Liver (tissue), 9 donors: ENCODE data around the gene GRID1. TPM values are rescaled to one million over a fixed set of nuclear protein-coding genes. Genes with fewer than 3 reads are reported as not detected.

Experiments used
- DNase-seq: peaks from one replicate; pipeline ENCODE4 v3.0.0-alpha.2; 2017; ENCODE audit warnings: low spot score
- H3K27ac ChIP-seq, 2 donors: one replicate each; pipeline ENCODE4 v1.7.0; 2013; ENCODE audit warnings: inconsistent platforms in 2 of 2, low read length in 2 of 2, control low read depth in 1 of 2, low read depth in 1 of 2, mild to moderate bottlenecking in 1 of 2
- H3K27me3 ChIP-seq, 4 donors: one replicate each; pipeline versions ENCODE4 v1.6.1 to v1.7.0; 2013; ENCODE audit warnings: low read length in 3 of 4, inconsistent platforms in 1 of 4, mild to moderate bottlenecking in 1 of 4, moderate library complexity in 1 of 4; ENCODE audit not compliant: control insufficient read depth in 4 of 4, insufficient read depth in 4 of 4
- H3K36me3 ChIP-seq, 4 donors: one replicate each; pipeline versions ENCODE4 v1.6.1 to v1.7.0; 2013; ENCODE audit warnings: low read length in 3 of 4, mild to moderate bottlenecking in 3 of 4, low read depth in 1 of 4, moderate library complexity in 1 of 4; ENCODE audit not compliant: control insufficient read depth in 4 of 4, insufficient read depth in 3 of 4
- H3K4me1 ChIP-seq, 4 donors: one replicate each; pipeline versions ENCODE4 v1.6.1 to v1.7.0; 2013; ENCODE audit warnings: low read length in 3 of 4, mild to moderate bottlenecking in 3 of 4, moderate library complexity in 1 of 4; ENCODE audit not compliant: control insufficient read depth in 4 of 4, insufficient read depth in 4 of 4
- H3K4me3 ChIP-seq, 3 donors: one replicate each; pipeline versions ENCODE4 v1.6.1 to v1.7.0; 2013; ENCODE audit warnings: low read length in 3 of 3, control low read depth in 1 of 3, low read depth in 1 of 3, mild to moderate bottlenecking in 1 of 3
- H3K9ac ChIP-seq, 2 donors: one replicate each; pipeline ENCODE4 v1.7.0; 2013; ENCODE audit warnings: low read length in 2 of 2, mild to moderate bottlenecking in 2 of 2, moderate library complexity in 2 of 2, control low read depth in 1 of 2, low read depth in 1 of 2
- H3K9me3 ChIP-seq, 4 donors: one replicate each; pipeline versions ENCODE4 v1.6.1 to v1.7.0; 2013; ENCODE audit warnings: low read length in 3 of 4; ENCODE audit not compliant: control insufficient read depth in 4 of 4
- ATF3 ChIP-seq: IDR thresholded peaks from 2 replicates; pipeline ENCODE4 v1.6.1; 2016; ENCODE audit warnings: antibody characterized with exemption
- CTCF ChIP-seq: fragments of 150-350 bp; IDR thresholded peaks from 2 replicates; pipeline ENCODE4 v1.5.1; 2017; ENCODE audit warnings: improper control_type of control experiment, low read depth, low read length; ENCODE audit not compliant: missing input control
- EGR1 ChIP-seq, 2 donors: IDR thresholded peaks; 2 replicates each; pipeline ENCODE4 v1.6.1; 2016 to 2018; ENCODE audit warnings: antibody characterized with exemption in 2 of 2, low read depth in 2 of 2
- FOXA1 ChIP-seq: IDR thresholded peaks from 2 replicates; pipeline ENCODE4 v1.6.1; 2016; ENCODE audit warnings: antibody characterized with exemption
- FOXA2 ChIP-seq: IDR thresholded peaks from 2 replicates; pipeline ENCODE4 v1.6.1; 2016; ENCODE audit warnings: antibody characterized with exemption
- GABPA ChIP-seq, 2 donors: IDR thresholded peaks in 1 of 2; conservative IDR thresholded peaks in 1 of 2; 2 replicates each; pipeline ENCODE4 v1.6.1; 2016; ENCODE audit warnings: antibody characterized with exemption in 2 of 2, mild to moderate bottlenecking in 1 of 2, moderate library complexity in 1 of 2
- HNF4A ChIP-seq, 2 donors: conservative IDR thresholded peaks; 2 replicates each; pipeline ENCODE4 v1.6.1; 2016; ENCODE audit warnings: antibody characterized with exemption in 2 of 2, mild to moderate bottlenecking in 2 of 2
- HNF4G ChIP-seq: IDR thresholded peaks from 2 replicates; pipeline ENCODE4 v1.6.1; 2016; ENCODE audit warnings: antibody characterized with exemption
- JUND ChIP-seq, 2 donors: IDR thresholded peaks; 2 replicates each; pipeline ENCODE4 v1.6.1; 2016; ENCODE audit warnings: antibody characterized with exemption in 2 of 2
- MAX ChIP-seq: IDR thresholded peaks from 2 replicates; pipeline ENCODE4 v1.6.1; 2016; ENCODE audit warnings: antibody characterized with exemption
- NR2F2 ChIP-seq: IDR thresholded peaks from 2 replicates; pipeline ENCODE4 v1.6.1; 2016; ENCODE audit warnings: antibody characterized with exemption
- RAD21 ChIP-seq, 2 donors: IDR thresholded peaks; 2 replicates each; pipeline ENCODE4 v1.6.1; 2016; ENCODE audit warnings: antibody characterized with exemption in 2 of 2, mild to moderate bottlenecking in 2 of 2
- RXRA ChIP-seq, 2 donors: IDR thresholded peaks; 2 replicates each; pipeline ENCODE4 v1.6.1; 2017 to 2018; ENCODE audit warnings: antibody characterized with exemption in 2 of 2, mild to moderate bottlenecking in 1 of 2
- SP1 ChIP-seq: IDR thresholded peaks from 2 replicates; pipeline ENCODE4 v1.6.1; 2018; ENCODE audit warnings: antibody characterized with exemption, mild to moderate bottlenecking
- TAF1 ChIP-seq: conservative IDR thresholded peaks from 2 replicates; pipeline ENCODE4 v1.6.1; 2016; ENCODE audit warnings: antibody characterized with exemption, mild to moderate bottlenecking
- YY1 ChIP-seq: IDR thresholded peaks from 2 replicates; pipeline ENCODE4 v1.6.1; 2016; ENCODE audit warnings: antibody characterized with exemption, mild to moderate bottlenecking
- WGBS: extraction: QIAGEN DNeasy Blood & Tissue Kit; methylation state at CpG from one replicate; pipeline ENCODE4 v1.1.7; 2013; 5-methylcytosine and 5-hydroxymethylcytosine counted together
- polyA plus RNA-seq, 2 donors: library from polyadenylated mRNA; stranded (reverse) in 1 of 2; unstranded in 1 of 2; fragments of 200-250 nt in 1 of 2; fragments of >200 nt in 1 of 2; fragmentation: Nextera tagmentation in 1 of 2; extraction: Ambion mirVana in 1 of 2; gene quantifications; one replicate each; pipeline versions ENCODE4 v1.2.1 to v1.2.3, GENCODE V29; 2013 to 2015
- total RNA-seq, 2 donors: library from RNA; depleted of rRNA; stranded (reverse); fragments of >200 nt; gene quantifications; one replicate each; pipeline ENCODE4 v1.2.3, GENCODE V29; 2014
- TF ChIP-seq, protein P1 (sequence below): IDR thresholded peaks from 2 replicates; pipeline ENCODE4 v1.6.1; 2016; ENCODE audit warnings: antibody characterized with exemption
- TF ChIP-seq, protein P2 (sequence below): IDR thresholded peaks from 2 replicates; pipeline ENCODE4 v1.6.1; 2016; ENCODE audit warnings: antibody characterized with exemption, mild to moderate bottlenecking
- donor health status: healthy.
- donor health status: healthy.
- donor health status: healthy.
- donor health status: healthy.
- donor health status: healthy.

The GRID1 gene
- total and polyA plus RNA-seq, 4 donors = 0.09 to 0.17 (median 0.14) TPM; not detected in 1

DNA sequence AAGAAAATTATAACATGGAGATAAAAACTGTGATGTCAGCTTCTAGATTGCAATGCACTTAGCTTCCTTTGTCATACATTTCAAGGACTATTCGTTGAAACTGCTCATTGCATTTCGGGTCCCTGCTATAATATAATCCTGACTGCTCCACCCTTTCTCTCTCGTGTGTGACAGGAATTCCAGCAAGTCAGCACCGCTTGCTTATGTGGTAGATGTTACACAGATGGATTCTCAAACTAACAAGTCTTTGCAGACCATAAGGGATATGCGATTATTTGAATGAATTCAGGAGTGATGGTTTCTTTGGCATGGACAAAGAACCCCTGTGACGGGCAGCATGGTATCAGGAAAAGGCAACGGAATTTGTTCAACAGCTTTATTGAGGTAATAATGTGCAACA is 184.0 kb downstream of the GRID1 start:
- H3K4me3 ChIP-seq = no peak overlapping the region
- H3K27ac ChIP-seq = no peak overlapping the region
- no peaks in the 10 kb centered on the region for H3K36me3 ChIP-seq
- no peak for DNase-seq
- no peaks in the 10 kb centered on the region for H3K9me3 ChIP-seq
- H3K27me3 ChIP-seq = no peaks in the 10 kb centered on the region
- no peak overlapping the region for H3K9ac ChIP-seq
- no peak for TF ChIP-seq FOXA2
- TF ChIP-seq MAX = no peak
- TF ChIP-seq, protein P1, sequence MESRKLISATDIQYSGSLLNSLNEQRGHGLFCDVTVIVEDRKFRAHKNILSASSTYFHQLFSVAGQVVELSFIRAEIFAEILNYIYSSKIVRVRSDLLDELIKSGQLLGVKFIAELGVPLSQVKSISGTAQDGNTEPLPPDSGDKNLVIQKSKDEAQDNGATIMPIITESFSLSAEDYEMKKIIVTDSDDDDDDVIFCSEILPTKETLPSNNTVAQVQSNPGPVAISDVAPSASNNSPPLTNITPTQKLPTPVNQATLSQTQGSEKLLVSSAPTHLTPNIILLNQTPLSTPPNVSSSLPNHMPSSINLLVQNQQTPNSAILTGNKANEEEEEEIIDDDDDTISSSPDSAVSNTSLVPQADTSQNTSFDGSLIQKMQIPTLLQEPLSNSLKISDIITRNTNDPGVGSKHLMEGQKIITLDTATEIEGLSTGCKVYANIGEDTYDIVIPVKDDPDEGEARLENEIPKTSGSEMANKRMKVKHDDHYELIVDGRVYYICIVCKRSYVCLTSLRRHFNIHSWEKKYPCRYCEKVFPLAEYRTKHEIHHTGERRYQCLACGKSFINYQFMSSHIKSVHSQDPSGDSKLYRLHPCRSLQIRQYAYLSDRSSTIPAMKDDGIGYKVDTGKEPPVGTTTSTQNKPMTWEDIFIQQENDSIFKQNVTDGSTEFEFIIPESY = no peak
- TF ChIP-seq, protein P2, sequence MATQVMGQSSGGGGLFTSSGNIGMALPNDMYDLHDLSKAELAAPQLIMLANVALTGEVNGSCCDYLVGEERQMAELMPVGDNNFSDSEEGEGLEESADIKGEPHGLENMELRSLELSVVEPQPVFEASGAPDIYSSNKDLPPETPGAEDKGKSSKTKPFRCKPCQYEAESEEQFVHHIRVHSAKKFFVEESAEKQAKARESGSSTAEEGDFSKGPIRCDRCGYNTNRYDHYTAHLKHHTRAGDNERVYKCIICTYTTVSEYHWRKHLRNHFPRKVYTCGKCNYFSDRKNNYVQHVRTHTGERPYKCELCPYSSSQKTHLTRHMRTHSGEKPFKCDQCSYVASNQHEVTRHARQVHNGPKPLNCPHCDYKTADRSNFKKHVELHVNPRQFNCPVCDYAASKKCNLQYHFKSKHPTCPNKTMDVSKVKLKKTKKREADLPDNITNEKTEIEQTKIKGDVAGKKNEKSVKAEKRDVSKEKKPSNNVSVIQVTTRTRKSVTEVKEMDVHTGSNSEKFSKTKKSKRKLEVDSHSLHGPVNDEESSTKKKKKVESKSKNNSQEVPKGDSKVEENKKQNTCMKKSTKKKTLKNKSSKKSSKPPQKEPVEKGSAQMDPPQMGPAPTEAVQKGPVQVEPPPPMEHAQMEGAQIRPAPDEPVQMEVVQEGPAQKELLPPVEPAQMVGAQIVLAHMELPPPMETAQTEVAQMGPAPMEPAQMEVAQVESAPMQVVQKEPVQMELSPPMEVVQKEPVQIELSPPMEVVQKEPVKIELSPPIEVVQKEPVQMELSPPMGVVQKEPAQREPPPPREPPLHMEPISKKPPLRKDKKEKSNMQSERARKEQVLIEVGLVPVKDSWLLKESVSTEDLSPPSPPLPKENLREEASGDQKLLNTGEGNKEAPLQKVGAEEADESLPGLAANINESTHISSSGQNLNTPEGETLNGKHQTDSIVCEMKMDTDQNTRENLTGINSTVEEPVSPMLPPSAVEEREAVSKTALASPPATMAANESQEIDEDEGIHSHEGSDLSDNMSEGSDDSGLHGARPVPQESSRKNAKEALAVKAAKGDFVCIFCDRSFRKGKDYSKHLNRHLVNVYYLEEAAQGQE = no peak
- no peak for TF ChIP-seq CTCF
- TF ChIP-seq YY1 = no peak
- no peak for TF ChIP-seq TAF1
- no peak for TF ChIP-seq RAD21 (IDR thresholded peaks at IDR 0.05)
- no peak for TF ChIP-seq EGR1 (IDR thresholded peaks at IDR 0.05; ENCODE audit: low read depth in 2 of 2)
- no peak for TF ChIP-seq GABPA (IDR thresholded peaks at IDR 0.05 in 1 of 2, conservative IDR thresholded peaks at IDR 0.05 in 1 of 2)
- no peak for TF ChIP-seq HNF4G
- TF ChIP-seq NR2F2 = no peak
- WGBS = 80% methylated on average over 7 of the region's 7 CpGs
- H3K4me1 ChIP-seq = no peaks in the 10 kb centered on the region

- Histone ChIP-seq H3K27me3 (no peaks in the 10 kb centered on the region), H3K36me3 (no peaks in the 10 kb centered on the region), H3K9ac (no peak overlapping the region), H3K4me1 (no peaks in the 10 kb centered on the region), H3K27ac (no peak overlapping the region), H3K4me3 (no peak overlapping the region), H3K9me3 (no peaks in the 10 kb centered on the region)
- no peak for DNase-seq
- WGBS = 77% methylated on average over 13 of the region's 13 CpGs
- TF ChIP-seq MAX (no peak), EGR1 (IDR thresholded peaks at IDR 0.05; ENCODE audit: low read depth in 2 of 2) (no peak), RAD21 (IDR thresholded peaks at IDR 0.05) (no peak), HNF4A (conservative IDR thresholded peaks at IDR 0.05) (no peak), NR2F2 (no peak), HNF4G (no peak), CTCF (no peak), FOXA1 (no peak), JUND (IDR thresholded peaks at IDR 0.05) (no peak), RXRA (IDR thresholded peaks at IDR 0.05) (no peak), ATF3 (no peak), YY1 (no peak), SP1 (no peak), GABPA (IDR thresholded peaks at IDR 0.05 in 1 of 2, conservative IDR thresholded peaks at IDR 0.05 in 1 of 2) (no peak), FOXA2 (no peak)
- TF ChIP-seq, protein P2 = no peak
Observed at GRCh38 chr10:86182150-86182549, 184.4 kb downstream of the GRID1 start.
